Progenitor cell of endocrine pancreas (in vitro differentiated cells): ENCODE measurements around the gene ABCC1. TPM values are rescaled to one million over a fixed set of nuclear protein-coding genes. Genes with fewer than 3 reads are reported as not detected.

Experiments used
- DNase-seq: peaks from one replicate; pipeline ENCODE4 v3.0.0; 2021; ENCODE audit warnings: low spot score; ENCODE audit not compliant: unreplicated experiment
- H3K27ac Mint-ChIP-seq: 2 replicates; pipeline ENCODE4 v1.8.0; 2021; ENCODE audit warnings: mild to moderate bottlenecking, moderate library complexity, mixed read lengths
- H3K27me3 Mint-ChIP-seq: 2 replicates; pipeline ENCODE4 v1.8.0; 2021; ENCODE audit warnings: mixed read lengths
- H3K36me3 Mint-ChIP-seq: 2 replicates; pipeline ENCODE4 v1.8.0; 2022; ENCODE audit warnings: mixed read lengths; ENCODE audit not compliant: insufficient read depth
- H3K4me1 Mint-ChIP-seq: 2 replicates; pipeline ENCODE4 v1.8.0; 2021; ENCODE audit warnings: low read depth, mixed read lengths
- H3K4me3 Mint-ChIP-seq: 2 replicates; pipeline ENCODE4 v1.8.0; 2021; ENCODE audit warnings: low read depth, mild to moderate bottlenecking, moderate library complexity, mixed read lengths
- H3K9me3 Mint-ChIP-seq: 2 replicates; pipeline ENCODE4 v1.8.0; 2021; ENCODE audit warnings: low read depth, mixed read lengths
- total RNA-seq: library from RNA; stranded (reverse); gene quantifications from 2 replicates; pipeline ENCODE4 v1.2.1, GENCODE V29; 2021
- TF ChIP-seq, protein P1 (sequence below): fragments of 200-600 bp; sonication (generic); IDR thresholded peaks from one replicate; pipeline ENCODE4 v1.5.0; 2021; ENCODE audit warnings: antibody characterized with exemption, mild to moderate bottlenecking; ENCODE audit not compliant: unreplicated experiment

Gene ABCC1
- total RNA-seq, 1 donor from 2014 or later: 47.2 TPM

DNA sequence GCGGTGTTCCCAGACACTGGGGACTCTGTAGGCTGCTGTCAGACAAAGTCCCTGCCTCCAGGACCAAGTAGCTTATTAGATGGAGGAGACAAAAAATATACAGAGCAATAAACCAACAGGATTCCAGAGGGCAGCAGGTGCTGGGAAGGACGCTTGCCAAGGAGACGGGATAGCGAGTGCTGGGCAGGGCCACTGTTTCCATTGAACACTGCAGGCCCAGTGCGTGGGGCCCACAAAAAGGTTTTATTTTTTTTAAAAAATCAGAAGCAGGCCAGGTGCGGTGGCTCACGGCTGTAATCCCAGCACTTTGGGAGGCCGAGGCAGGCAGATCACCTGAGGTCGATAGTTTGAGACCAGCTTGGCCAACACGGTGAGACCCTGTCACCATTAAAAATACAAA, 189.6 kb downstream of the ABCC1 start:
- Mint-ChIP-seq H3K27me3 (no peaks in the 10 kb centered on the region), H3K36me3 (peaks cover 20% of the 10 kb centered on the region), H3K9me3 (no peaks in the 10 kb centered on the region), H3K4me3 (no peak overlapping the region), H3K27ac (no peak overlapping the region), H3K4me1 (no peaks in the 10 kb centered on the region)
- TF ChIP-seq, protein P1, sequence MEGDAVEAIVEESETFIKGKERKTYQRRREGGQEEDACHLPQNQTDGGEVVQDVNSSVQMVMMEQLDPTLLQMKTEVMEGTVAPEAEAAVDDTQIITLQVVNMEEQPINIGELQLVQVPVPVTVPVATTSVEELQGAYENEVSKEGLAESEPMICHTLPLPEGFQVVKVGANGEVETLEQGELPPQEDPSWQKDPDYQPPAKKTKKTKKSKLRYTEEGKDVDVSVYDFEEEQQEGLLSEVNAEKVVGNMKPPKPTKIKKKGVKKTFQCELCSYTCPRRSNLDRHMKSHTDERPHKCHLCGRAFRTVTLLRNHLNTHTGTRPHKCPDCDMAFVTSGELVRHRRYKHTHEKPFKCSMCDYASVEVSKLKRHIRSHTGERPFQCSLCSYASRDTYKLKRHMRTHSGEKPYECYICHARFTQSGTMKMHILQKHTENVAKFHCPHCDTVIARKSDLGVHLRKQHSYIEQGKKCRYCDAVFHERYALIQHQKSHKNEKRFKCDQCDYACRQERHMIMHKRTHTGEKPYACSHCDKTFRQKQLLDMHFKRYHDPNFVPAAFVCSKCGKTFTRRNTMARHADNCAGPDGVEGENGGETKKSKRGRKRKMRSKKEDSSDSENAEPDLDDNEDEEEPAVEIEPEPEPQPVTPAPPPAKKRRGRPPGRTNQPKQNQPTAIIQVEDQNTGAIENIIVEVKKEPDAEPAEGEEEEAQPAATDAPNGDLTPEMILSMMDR: no peak
- DNase-seq: no peak

DNA sequence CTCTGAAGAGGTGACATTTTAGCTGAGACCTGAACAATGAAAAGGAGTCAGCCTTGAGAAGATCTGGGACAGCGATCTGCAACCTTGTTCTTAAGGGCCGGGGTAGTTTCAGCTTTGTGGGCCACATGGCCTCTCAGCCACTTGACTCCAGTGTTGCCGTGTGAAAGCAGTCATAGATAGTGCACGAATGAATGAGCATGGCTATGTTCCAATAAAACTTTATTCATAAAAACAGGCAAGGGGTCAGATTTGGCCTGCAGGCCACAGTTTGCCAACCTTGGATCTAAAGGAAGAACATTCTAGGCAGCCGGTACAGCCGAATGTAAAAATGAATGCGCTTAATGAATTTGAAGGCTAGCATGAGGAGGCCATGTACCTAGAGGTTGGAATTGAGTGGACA, 190.4 kb downstream of the ABCC1 start:
- TF ChIP-seq, protein P1: no peak
- Mint-ChIP-seq H3K27ac (peak overlapping the region; percentile 31), H3K27me3 (no peaks in the 10 kb centered on the region), H3K4me3 (no peak overlapping the region), H3K4me1 (no peaks in the 10 kb centered on the region), H3K36me3 (peaks cover 19% of the 10 kb centered on the region), H3K9me3 (no peaks in the 10 kb centered on the region)
- DNase-seq: no peak

DNA sequence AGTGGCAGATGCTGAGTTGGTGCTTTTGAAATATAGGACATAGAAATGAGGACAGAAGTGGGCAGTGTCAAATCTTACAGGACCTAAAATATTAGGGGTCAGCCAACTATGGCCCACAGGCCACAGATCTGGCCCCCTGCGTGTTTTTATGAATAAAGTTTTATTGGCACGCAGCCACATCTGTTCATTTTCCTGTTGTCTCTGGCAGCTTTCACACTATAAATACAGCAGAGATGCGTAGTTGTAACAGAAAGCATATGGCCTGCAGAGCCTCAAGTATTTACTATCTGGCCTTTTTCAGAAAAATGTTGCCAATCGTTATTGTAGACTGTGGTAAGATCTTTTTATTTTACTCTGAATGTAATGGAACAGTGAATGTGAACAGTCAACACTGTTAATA, 191.1 kb downstream of the ABCC1 start:
- Mint-ChIP-seq H3K36me3 (peaks cover 14% of the 10 kb centered on the region), H3K4me3 (no peak overlapping the region), H3K9me3 (no peaks in the 10 kb centered on the region), H3K27me3 (no peaks in the 10 kb centered on the region), H3K4me1 (no peaks in the 10 kb centered on the region), H3K27ac (no peak overlapping the region)
- TF ChIP-seq, protein P1: no peak
- no peak for DNase-seq

DNA sequence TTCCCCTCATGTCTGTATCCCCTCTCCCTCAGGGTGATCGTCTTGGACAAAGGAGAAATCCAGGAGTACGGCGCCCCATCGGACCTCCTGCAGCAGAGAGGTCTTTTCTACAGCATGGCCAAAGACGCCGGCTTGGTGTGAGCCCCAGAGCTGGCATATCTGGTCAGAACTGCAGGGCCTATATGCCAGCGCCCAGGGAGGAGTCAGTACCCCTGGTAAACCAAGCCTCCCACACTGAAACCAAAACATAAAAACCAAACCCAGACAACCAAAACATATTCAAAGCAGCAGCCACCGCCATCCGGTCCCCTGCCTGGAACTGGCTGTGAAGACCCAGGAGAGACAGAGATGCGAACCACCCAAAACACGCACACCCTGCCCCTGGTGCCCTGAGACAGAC, 191.7 kb downstream of the ABCC1 start:
- no peaks in the 10 kb centered on the region for H3K27me3 Mint-ChIP-seq
- no peak overlapping the region for H3K27ac Mint-ChIP-seq
- no peaks in the 10 kb centered on the region for H3K9me3 Mint-ChIP-seq
- no peak for DNase-seq
- no peak overlapping the region for H3K4me3 Mint-ChIP-seq
- TF ChIP-seq, protein P1: no peak
- H3K4me1 Mint-ChIP-seq: no peaks in the 10 kb centered on the region
- peaks cover 14% of the 10 kb centered on the region for H3K36me3 Mint-ChIP-seq

DNA sequence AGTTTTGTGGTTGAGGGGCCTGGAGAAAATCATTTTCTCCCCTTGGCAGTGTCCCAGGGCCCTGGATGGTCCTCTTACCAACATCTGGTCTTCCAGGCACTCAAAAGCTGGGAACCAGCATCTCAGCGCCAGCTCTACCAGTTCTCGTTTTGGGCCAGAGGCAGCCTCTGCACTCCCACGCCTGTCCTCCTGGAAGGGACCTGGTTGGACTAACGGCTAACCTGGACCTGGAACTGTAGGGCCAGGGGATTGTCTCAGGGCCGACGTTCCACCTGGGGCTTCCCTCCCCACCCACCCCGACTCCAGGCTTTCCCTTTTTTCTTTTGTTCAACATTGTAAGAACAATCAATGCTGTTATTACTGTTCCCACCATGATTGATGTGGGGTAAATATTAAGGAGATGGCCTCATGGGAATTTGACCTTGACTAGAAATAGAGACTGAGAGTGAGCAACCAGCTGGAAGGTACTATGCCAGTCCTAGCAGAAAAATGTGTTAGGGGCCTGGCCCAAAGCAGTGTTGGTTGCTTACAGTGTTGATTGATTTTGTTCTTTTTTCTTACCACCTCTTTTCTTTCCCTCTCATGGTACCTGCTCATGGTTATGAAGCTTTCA, 192.5 kb downstream of the ABCC1 start:
- no peak overlapping the region for H3K4me3 Mint-ChIP-seq
- H3K36me3 Mint-ChIP-seq: peaks cover 14% of the 10 kb centered on the region
- H3K27me3 Mint-ChIP-seq: no peaks in the 10 kb centered on the region
- no peaks in the 10 kb centered on the region for H3K9me3 Mint-ChIP-seq
- TF ChIP-seq, protein P1: no peak
- H3K27ac Mint-ChIP-seq: peak overlapping the region; percentile 24
- no peak for DNase-seq
- H3K4me1 Mint-ChIP-seq: no peaks in the 10 kb centered on the region
